Activated CD4-positive, alpha-beta T cell treated with anti-CD3 and anti-CD28 coated beads for 4 hours (primary cell): ENCODE results near the gene LAYN.

Experiments
- DNase-seq, 2 donors: peaks; one replicate each; pipeline ENCODE4 v3.0.0-alpha.2; 2020

LAYN gene

GRCh38 chr11:111598559-111598958, 58.0 kb downstream of the LAYN start:
- DNase-seq: no peak

DNA sequence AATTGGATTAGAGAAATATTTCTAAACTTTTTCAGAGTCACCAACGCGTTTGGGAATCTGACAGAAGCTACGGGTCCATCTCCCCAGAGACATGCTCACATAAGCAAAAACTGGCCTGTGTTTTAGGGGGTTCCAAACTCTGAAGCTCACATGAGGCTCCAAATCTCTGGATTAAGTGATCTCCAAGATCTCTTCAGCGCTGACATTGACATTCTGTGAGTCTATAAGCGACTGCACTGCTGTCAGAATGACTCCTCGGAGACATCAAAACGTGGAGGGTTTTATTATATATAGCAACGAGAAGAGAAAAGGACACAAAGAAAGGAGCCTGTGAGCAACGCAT, 61.1 kb downstream of the LAYN start:
- no peak for DNase-seq

DNA sequence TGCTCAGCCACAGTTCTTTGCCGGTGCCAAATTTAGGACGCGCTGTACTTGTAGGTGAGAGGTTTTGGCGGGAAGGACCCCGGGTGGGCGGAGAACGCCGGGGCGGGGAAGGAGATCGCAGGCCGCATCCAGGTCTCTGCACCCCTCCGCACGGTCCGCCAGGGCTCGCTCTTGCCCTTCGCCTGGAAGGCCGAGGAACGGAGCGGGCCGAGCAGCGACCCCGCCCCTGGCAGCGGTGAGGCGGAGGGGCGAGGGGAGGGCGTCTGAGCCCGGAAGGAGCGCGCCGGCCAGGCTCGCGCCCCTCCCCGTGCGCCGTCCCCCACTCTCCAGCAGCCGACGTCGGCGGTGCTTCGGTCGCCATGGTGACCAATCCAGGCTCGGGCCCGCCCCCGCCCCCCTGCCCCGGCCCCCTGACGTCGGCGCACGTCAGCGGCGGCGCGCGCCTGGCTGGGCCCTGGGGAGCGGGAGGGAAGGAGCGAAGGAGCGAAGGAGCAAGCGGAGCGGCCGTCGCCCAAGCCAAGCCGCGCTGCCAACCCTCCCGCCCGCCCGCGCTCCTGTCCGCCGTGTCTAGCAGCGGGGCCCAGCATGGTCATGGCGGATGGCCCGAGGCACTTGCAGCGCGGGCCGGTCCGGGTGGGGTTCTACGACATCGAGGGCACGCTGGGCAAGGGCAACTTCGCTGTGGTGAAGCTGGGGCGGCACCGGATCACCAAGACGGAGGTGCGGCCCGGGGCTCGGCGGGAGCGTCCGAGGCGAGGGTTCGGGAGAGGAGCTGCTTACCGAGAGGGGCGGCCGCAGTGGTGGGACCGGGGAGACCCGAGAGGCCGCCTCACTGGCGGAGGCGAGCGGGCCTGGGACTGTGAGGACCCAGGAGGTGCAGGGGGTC, 61.7 kb downstream of the LAYN start, which contains the start of gene SIK2:
TSS of gene SIK2 (plus strand) at position 471 of the 886 bp plus-strand sequence. CDS start at position 586, 115 bp downstream.
- peak; percentile 83 to 84 for DNase-seq

DNA sequence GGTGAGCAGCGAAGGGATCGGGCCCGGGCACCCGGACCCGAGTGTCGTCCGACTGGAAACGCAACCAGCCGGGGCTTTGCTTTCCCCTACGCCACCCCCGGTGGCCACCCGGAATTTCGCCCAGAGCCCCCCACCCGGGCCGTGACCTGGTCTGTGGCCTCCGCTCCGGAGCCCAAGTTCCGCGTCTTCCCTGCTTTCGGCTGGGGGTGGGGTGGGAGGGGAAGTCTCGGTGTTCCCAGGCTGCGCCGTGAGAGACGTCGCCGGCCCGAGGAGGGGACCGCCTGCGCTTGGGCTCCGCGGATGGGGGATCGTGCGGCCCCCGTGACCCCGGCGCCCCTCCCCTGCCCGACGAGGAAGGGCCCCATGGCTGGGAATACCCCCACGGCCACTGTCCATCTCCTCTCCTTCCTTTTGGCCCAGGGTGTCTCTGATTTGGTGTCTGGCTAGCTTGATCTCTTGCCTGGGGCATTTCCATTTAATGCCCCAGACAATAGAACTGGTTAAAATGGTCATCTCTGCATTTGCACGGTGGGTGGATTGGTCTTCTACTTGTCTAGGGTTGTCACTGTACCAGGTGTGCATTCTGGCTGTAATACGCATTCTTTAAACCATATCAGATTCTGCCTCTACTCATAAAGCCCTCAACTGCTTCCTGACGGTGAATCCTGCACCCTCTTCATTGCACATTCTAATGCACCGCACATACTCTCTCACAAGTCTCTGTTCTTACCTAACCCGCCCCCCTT, 62.5 kb downstream of the LAYN start:
- peak; percentile 4 to 8 for DNase-seq

GRCh38 chr11:111603611-111604130, 63.2 kb downstream of the LAYN start:
- DNase-seq: no peak

GRCh38 chr11:111604392-111605009, 64.0 kb downstream of the LAYN start:
- DNase-seq: no peak

GRCh38 chr11:111605681-111606080, 65.2 kb downstream of the LAYN start:
- DNase-seq: no peak

DNA sequence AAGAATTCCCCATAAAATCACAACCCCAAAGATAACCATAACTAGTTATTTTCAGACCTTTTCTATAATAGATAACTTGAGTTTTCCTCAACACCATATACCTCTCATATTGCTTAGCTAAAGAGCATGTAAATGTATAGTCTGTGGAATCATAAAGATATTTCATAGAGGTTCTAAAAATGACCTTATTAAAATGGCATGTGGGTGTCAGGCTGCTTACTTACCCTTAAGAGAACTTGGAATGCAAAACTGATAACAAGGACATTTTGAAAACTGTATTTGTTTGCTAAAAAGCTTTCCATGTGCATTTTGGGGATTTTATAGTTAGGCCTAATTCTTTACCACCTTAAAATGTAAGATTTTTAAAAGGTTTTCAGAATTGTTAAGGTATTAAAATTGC, 66.5 kb downstream of the LAYN start:
- no peak for DNase-seq

GRCh38 chr11:111607751-111608150, 67.2 kb downstream of the LAYN start:
- DNase-seq: no peak
